Measurements from ENCODE around the gene RABGGTB. TPM values are rescaled to one million over a fixed set of nuclear protein-coding genes. Genes with fewer than 3 reads are reported as not detected.
"Not testable (repeated sequence)": the region's sequence is repeated elsewhere in the genome, so short reads cannot be mapped to it uniquely, and the experiment has no call there.

Gene RABGGTB
- total RNA-seq, result 218 TPM

- no peaks in the 10 kb centered on the region for H3K27me3 ChIP-seq (ENCODE audit: insufficient read depth, low read length)
- no peaks in the 10 kb centered on the region for H3K9me3 ChIP-seq (ENCODE audit: low read depth, low read length)
- H3K4me1 ChIP-seq (ENCODE audit: insufficient read depth, low read length), result peaks cover 59% of the 10 kb centered on the region
- H3K4me3 ChIP-seq (ENCODE audit: low read length), result peak within 1 kb of the TSS; percentile 96
These were observed at the start of gene RABGGTB for GRCh38 chr1:75785983-75786853. TSS of gene RABGGTB (plus strand) at chr1:75786256. CDS start at chr1:75786272, 16 bp downstream.

GRCh38 chr1:75742047-75742625, 43.9 kb upstream of the RABGGTB start:
- Histone ChIP-seq H3K27me3 (ENCODE audit: insufficient read depth, low read length) (no peaks in the 10 kb centered on the region), H3K4me1 (ENCODE audit: insufficient read depth, low read length) (peaks cover 13% of the 10 kb centered on the region), H3K4me3 (ENCODE audit: low read length) (no peak overlapping the region), H3K9me3 (ENCODE audit: low read depth, low read length) (no peaks in the 10 kb centered on the region)

GRCh38 chr1:75745276-75745675, 40.8 kb upstream of the RABGGTB start:
- no peaks in the 10 kb centered on the region for H3K9me3 ChIP-seq (ENCODE audit: low read depth, low read length)
- H3K4me1 ChIP-seq (ENCODE audit: insufficient read depth, low read length), result peaks cover 13% of the 10 kb centered on the region

GRCh38 chr1:75757210-75757609, 28.8 kb upstream of the RABGGTB start:
- H3K4me1 ChIP-seq (ENCODE audit: insufficient read depth, low read length); H3K27me3 ChIP-seq (ENCODE audit: insufficient read depth, low read length); H3K4me3 ChIP-seq (ENCODE audit: low read length); H3K9me3 ChIP-seq (ENCODE audit: low read depth, low read length): not testable (repeated sequence)

More at GRCh38 chr1:75745276-75745675, 40.8 kb upstream of the RABGGTB start:
- no peak overlapping the region for H3K4me3 ChIP-seq (ENCODE audit: low read length)
- no peaks in the 10 kb centered on the region for H3K27me3 ChIP-seq (ENCODE audit: insufficient read depth, low read length)

- H3K4me3 ChIP-seq (ENCODE audit: low read length); H3K4me1 ChIP-seq (ENCODE audit: insufficient read depth, low read length); H3K9me3 ChIP-seq (ENCODE audit: low read depth, low read length); H3K27me3 ChIP-seq (ENCODE audit: insufficient read depth, low read length): not testable (repeated sequence)
These were observed 27.5 kb upstream of the RABGGTB start for GRCh38 chr1:75758543-75758942.

- Histone ChIP-seq H3K27me3 (ENCODE audit: insufficient read depth, low read length) (no peaks in the 10 kb centered on the region), H3K4me3 (ENCODE audit: low read length) (no peak overlapping the region), H3K9me3 (ENCODE audit: low read depth, low read length) (no peaks in the 10 kb centered on the region), H3K4me1 (ENCODE audit: insufficient read depth, low read length) (no peaks in the 10 kb centered on the region)
These were observed 21.9 kb upstream of the RABGGTB start for GRCh38 chr1:75764057-75764655.

GRCh38 chr1:75765697-75766355, 20.2 kb upstream of the RABGGTB start:
- Histone ChIP-seq H3K27me3 (ENCODE audit: insufficient read depth, low read length) (no peaks in the 10 kb centered on the region), H3K4me1 (ENCODE audit: insufficient read depth, low read length) (no peaks in the 10 kb centered on the region), H3K9me3 (ENCODE audit: low read depth, low read length) (no peaks in the 10 kb centered on the region), H3K4me3 (ENCODE audit: low read length) (no peak overlapping the region)

GRCh38 chr1:75768016-75768415, 18.0 kb upstream of the RABGGTB start:
- Histone ChIP-seq H3K9me3 (ENCODE audit: low read depth, low read length) (no peaks in the 10 kb centered on the region), H3K27me3 (ENCODE audit: insufficient read depth, low read length) (no peaks in the 10 kb centered on the region), H3K4me1 (ENCODE audit: insufficient read depth, low read length) (no peaks in the 10 kb centered on the region), H3K4me3 (ENCODE audit: low read length) (no peak overlapping the region)

GRCh38 chr1:75770761-75771160, 15.3 kb upstream of the RABGGTB start:
- Histone ChIP-seq H3K4me1 (ENCODE audit: insufficient read depth, low read length) (no peaks in the 10 kb centered on the region), H3K4me3 (ENCODE audit: low read length) (no peak overlapping the region), H3K9me3 (ENCODE audit: low read depth, low read length) (no peaks in the 10 kb centered on the region), H3K27me3 (ENCODE audit: insufficient read depth, low read length) (no peaks in the 10 kb centered on the region)

GRCh38 chr1:75771978-75772377, 14.1 kb upstream of the RABGGTB start:
- Histone ChIP-seq H3K27me3 (ENCODE audit: insufficient read depth, low read length) (no peaks in the 10 kb centered on the region), H3K4me3 (ENCODE audit: low read length) (no peak overlapping the region), H3K4me1 (ENCODE audit: insufficient read depth, low read length) (no peaks in the 10 kb centered on the region), H3K9me3 (ENCODE audit: low read depth, low read length) (no peaks in the 10 kb centered on the region)

- not testable (repeated sequence) for H3K27me3 ChIP-seq (ENCODE audit: insufficient read depth, low read length); H3K4me3 ChIP-seq (ENCODE audit: low read length); H3K4me1 ChIP-seq (ENCODE audit: insufficient read depth, low read length); H3K9me3 ChIP-seq (ENCODE audit: low read depth, low read length)
These were observed 8.2 kb upstream of the RABGGTB start for GRCh38 chr1:75777812-75778211.

GRCh38 chr1:75778694-75779093, 7.4 kb upstream of the RABGGTB start:
- not testable (repeated sequence) for H3K4me1 ChIP-seq (ENCODE audit: insufficient read depth, low read length); H3K27me3 ChIP-seq (ENCODE audit: insufficient read depth, low read length)

GRCh38 chr1:75780183-75780582, 5.9 kb upstream of the RABGGTB start:
- H3K4me1 ChIP-seq (ENCODE audit: insufficient read depth, low read length), result peaks cover 12% of the 10 kb centered on the region
- not testable (repeated sequence) for H3K4me3 ChIP-seq (ENCODE audit: low read length); H3K27me3 ChIP-seq (ENCODE audit: insufficient read depth, low read length); H3K9me3 ChIP-seq (ENCODE audit: low read depth, low read length)

More at GRCh38 chr1:75778694-75779093, 7.4 kb upstream of the RABGGTB start:
- not testable (repeated sequence) for H3K9me3 ChIP-seq (ENCODE audit: low read depth, low read length); H3K4me3 ChIP-seq (ENCODE audit: low read length)

GRCh38 chr1:75783920-75784319, 2.1 kb upstream of the RABGGTB start:
- not testable (repeated sequence) for H3K9me3 ChIP-seq (ENCODE audit: low read depth, low read length); H3K27me3 ChIP-seq (ENCODE audit: insufficient read depth, low read length); H3K4me3 ChIP-seq (ENCODE audit: low read length)
- peaks cover 39% of the 10 kb centered on the region for H3K4me1 ChIP-seq (ENCODE audit: insufficient read depth, low read length)

GRCh38 chr1:75785320-75785982, 605 bp upstream of the RABGGTB start:
- Histone ChIP-seq H3K4me1 (ENCODE audit: insufficient read depth, low read length) (peaks cover 52% of the 10 kb centered on the region), H3K27me3 (ENCODE audit: insufficient read depth, low read length) (no peaks in the 10 kb centered on the region), H3K9me3 (ENCODE audit: low read depth, low read length) (no peaks in the 10 kb centered on the region), H3K4me3 (ENCODE audit: low read length) (peak overlapping the region; percentile 96)

All from mononuclear cell (primary cell).